Activated CD4-positive, alpha-beta T cell treated with anti-CD3 and anti-CD28 coated beads for 36 hours (primary cell): ENCODE measurements around the gene CHCHD3. TPM values are rescaled to one million over a fixed set of nuclear protein-coding genes. Genes with fewer than 3 reads are reported as not detected.

Experiments
- ATAC-seq: fragments of 200-7000 bp; cut with Tn5 transposase; one replicate; pipeline ENCODE4 v1.10.0; 2021; ENCODE audit warnings: mild to moderate bottlenecking, moderate library complexity
- CTCF ChIA-PET: fragments of 350-600 bp; sonication (Branson Sonifier 250); formaldehyde crosslinking; loops from one replicate; lab custom pipeline; 2021; ENCODE audit warnings: antibody characterized with exemption; lab: Charles Lee
- POLR2A ChIA-PET: fragments of 350-600 bp; sonication (Branson Sonifier 250); formaldehyde crosslinking; loops from one replicate; lab custom pipeline; 2021; ENCODE audit warnings: antibody characterized with exemption, inconsistent platforms; lab: Charles Lee
- DNase-seq: peaks from one replicate; pipeline ENCODE4 v3.0.0-alpha.2; 2020
- H3K27ac Mint-ChIP-seq: one replicate; pipeline ENCODE4 v1.8.0; 2021; ENCODE audit warnings: mixed read lengths
- H3K27me3 Mint-ChIP-seq: one replicate; pipeline ENCODE4 v1.8.0; 2021; ENCODE audit warnings: mixed read lengths
- H3K36me3 Mint-ChIP-seq: one replicate; pipeline ENCODE4 v1.8.0; 2021; ENCODE audit warnings: low read depth, mixed read lengths
- H3K4me1 Mint-ChIP-seq: one replicate; pipeline ENCODE4 v1.8.0; 2021; ENCODE audit warnings: mixed read lengths
- H3K4me3 Mint-ChIP-seq: one replicate; pipeline ENCODE4 v1.8.0; 2021; ENCODE audit warnings: mild to moderate bottlenecking, moderate library complexity, mixed read lengths
- H3K9me3 Mint-ChIP-seq: one replicate; pipeline ENCODE4 v1.8.0; 2021; ENCODE audit warnings: low read depth, mixed read lengths
- intact Hi-C, 2 experiments: fragments of 100-400 bp; cut with DNase I in 1 of 2; cut with micrococcal nuclease in 1 of 2; formaldehyde crosslinking; loops; one replicate each; pipeline versions ENCODE4 v1.14.2 to v1.15.1; 2022 to 2024; cut with DNase I, micrococcal nuclease
- total RNA-seq, 2 experiments: library from RNA; stranded (reverse); gene quantifications; one replicate each; pipeline ENCODE4 v1.2.3, GENCODE V29; 2021

Gene CHCHD3
- total RNA-seq, 2 experiments from 2014 or later, result 63.0 to 71.9 TPM

- H3K9me3 Mint-ChIP-seq, result no peaks in the 10 kb centered on the region
- H3K4me1 Mint-ChIP-seq, result peaks cover 5% of the 10 kb centered on the region
- intact Hi-C loops, result no loop called here
- H3K4me3 Mint-ChIP-seq, result no peak overlapping the region
- ChIA-PET CTCF (no interaction called here), POLR2A (no interaction called here)
- no peaks in the 10 kb centered on the region for H3K27me3 Mint-ChIP-seq
- ATAC-seq (no peak), DNase-seq (no peak)
- H3K27ac Mint-ChIP-seq, result no peak overlapping the region
- no peaks in the 10 kb centered on the region for H3K36me3 Mint-ChIP-seq
Observed at GRCh38 chr7:132804849-132805485, 276.9 kb downstream of the CHCHD3 start.

DNA sequence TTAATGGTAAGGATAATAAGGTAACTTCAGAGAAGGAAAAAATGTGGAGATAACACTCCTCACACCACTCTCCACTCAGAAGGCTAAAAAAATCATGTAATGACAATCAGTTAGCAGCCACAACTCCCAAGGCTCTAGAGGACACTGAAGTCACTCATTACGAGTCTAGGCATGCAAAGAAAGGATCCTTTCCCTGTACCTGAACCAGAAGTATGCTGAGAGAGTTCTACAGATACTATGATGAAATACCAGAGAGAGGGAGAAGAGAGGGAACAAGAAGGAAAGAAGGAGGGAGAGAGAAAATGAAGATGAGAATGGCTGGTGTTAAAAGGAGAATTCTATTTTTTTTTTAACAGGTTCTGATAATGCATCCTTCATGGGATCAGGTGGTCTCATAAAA is 281.4 kb downstream of the CHCHD3 start:
- ChIA-PET POLR2A (no interaction called here), CTCF (no interaction called here)
- intact Hi-C loops, result no loop called here
- no peak for ATAC-seq
- Mint-ChIP-seq H3K4me3 (no peak overlapping the region), H3K27ac (no peak overlapping the region), H3K36me3 (peaks cover 13% of the 10 kb centered on the region), H3K4me1 (peaks cover 7% of the 10 kb centered on the region), H3K9me3 (no peaks in the 10 kb centered on the region), H3K27me3 (no peaks in the 10 kb centered on the region)
- no peak for DNase-seq

DNA sequence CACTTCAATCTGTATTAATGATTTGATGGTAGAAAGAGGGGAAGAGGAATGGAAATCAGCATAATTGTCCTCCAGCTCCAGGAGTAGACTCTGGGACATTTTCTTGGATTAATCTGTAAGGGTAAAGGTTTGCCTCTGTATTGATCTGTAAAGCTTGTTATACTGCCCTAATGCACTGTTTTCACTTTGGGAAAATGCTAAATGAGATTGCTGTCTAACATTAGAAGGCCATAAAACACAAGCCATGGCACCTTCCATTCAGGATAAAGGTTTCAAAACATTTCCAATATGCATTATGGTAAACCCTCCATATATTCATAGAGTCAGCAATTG is 282.8 kb downstream of the CHCHD3 start:
- POLR2A ChIA-PET, result no interaction called here
- no peak overlapping the region for H3K27ac Mint-ChIP-seq
- H3K36me3 Mint-ChIP-seq, result peaks cover 18% of the 10 kb centered on the region
- CTCF ChIA-PET, result no interaction called here
- H3K27me3 Mint-ChIP-seq, result no peaks in the 10 kb centered on the region
- ATAC-seq (no peak), DNase-seq (no peak)
- intact Hi-C loops, result no loop called here
- peaks cover 7% of the 10 kb centered on the region for H3K4me1 Mint-ChIP-seq
- no peaks in the 10 kb centered on the region for H3K9me3 Mint-ChIP-seq
- no peak overlapping the region for H3K4me3 Mint-ChIP-seq

DNA sequence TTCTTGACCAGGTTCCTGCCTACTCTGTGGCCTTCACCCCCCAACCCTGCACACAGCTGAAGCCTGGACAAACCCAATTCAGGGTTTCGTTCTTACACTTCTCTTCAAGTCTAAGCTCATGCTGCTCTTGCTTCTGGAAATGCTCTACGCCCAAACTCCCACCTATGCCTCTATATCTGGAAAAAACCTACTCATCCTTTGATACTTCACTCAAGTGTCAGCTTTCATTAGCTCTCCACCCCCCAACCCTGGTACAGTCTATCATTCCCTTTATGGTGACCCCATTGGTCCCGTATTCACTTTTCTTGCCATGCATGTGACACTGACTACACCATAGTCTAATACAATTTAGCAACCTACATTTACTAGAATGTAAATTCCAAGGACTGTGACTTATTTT is 284.7 kb downstream of the CHCHD3 start:
- no peak overlapping the region for H3K27ac Mint-ChIP-seq
- no peaks in the 10 kb centered on the region for H3K27me3 Mint-ChIP-seq
- intact Hi-C loops, result no loop called here
- POLR2A ChIA-PET, result no interaction called here
- ATAC-seq (no peak), DNase-seq (no peak)
- no peaks in the 10 kb centered on the region for H3K9me3 Mint-ChIP-seq
- H3K36me3 Mint-ChIP-seq, result peaks cover 18% of the 10 kb centered on the region
- H3K4me1 Mint-ChIP-seq, result peaks cover 7% of the 10 kb centered on the region
- CTCF ChIA-PET, result no interaction called here
- no peak overlapping the region for H3K4me3 Mint-ChIP-seq

DNA sequence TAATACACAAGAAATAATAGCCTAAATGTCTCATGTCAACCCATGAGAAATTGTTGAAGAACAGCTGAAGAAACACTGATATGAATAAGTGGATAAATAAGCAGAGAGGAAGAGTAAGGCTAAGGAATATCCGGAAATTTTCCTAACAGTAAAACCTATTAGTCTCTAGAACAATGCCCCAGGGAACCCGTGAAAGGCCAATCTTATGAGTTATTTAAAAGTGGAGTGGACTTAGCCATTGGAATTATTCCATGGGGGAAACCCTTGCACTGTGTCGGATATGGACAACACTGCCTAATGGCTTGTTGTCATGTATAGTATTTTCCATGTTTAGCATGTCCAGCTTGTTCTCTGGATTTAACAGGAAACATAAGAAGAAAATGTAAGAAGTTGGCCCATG is 288.4 kb downstream of the CHCHD3 start:
- ChIA-PET CTCF (no interaction called here), POLR2A (no interaction called here)
- H3K27me3 Mint-ChIP-seq, result no peaks in the 10 kb centered on the region
- H3K36me3 Mint-ChIP-seq, result peaks cover 33% of the 10 kb centered on the region
- intact Hi-C loops, result no loop called here
- ATAC-seq, result no peak
- no peak overlapping the region for H3K27ac Mint-ChIP-seq
- H3K9me3 Mint-ChIP-seq, result no peaks in the 10 kb centered on the region
- no peak for DNase-seq
- no peaks in the 10 kb centered on the region for H3K4me1 Mint-ChIP-seq
- no peak overlapping the region for H3K4me3 Mint-ChIP-seq

- Mint-ChIP-seq H3K4me3 (no peak overlapping the region), H3K27ac (no peak overlapping the region), H3K36me3 (peaks cover 36% of the 10 kb centered on the region), H3K27me3 (no peaks in the 10 kb centered on the region), H3K9me3 (no peaks in the 10 kb centered on the region), H3K4me1 (no peaks in the 10 kb centered on the region)
- no peak for DNase-seq
- intact Hi-C loops, result no loop called here
- no peak for ATAC-seq
- POLR2A ChIA-PET, result no interaction called here
- CTCF ChIA-PET, result interaction anchor here (0.8 kb wide), 1 partner anchor 9 kb away, joined by 3 read pairs; no protein-coding TSS in a partner anchor
Observed at GRCh38 chr7:132791036-132791435, 290.9 kb downstream of the CHCHD3 start.

DNA sequence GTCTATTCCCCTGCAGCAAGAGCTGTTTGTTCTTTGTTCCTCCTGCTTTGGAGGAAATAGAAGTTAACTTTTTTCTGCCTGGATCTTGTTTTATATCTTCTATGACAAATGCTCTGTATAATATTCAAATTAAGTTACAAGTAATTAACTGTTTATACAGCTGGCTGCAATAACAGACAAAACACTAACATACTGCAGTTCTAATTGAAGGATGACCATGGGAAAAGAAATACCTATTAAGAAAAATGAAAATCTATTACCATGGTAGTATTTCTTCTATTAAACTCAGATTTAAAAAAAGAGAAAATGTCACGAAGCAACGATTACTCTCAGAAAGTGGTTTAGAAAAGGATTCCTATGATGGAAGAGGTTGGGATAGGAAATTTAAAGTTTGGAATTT is 291.8 kb downstream of the CHCHD3 start:
- POLR2A ChIA-PET, result no interaction called here
- DNase-seq, result no peak
- peaks cover 34% of the 10 kb centered on the region for H3K36me3 Mint-ChIP-seq
- H3K27ac Mint-ChIP-seq, result no peak overlapping the region
- H3K4me1 Mint-ChIP-seq, result no peaks in the 10 kb centered on the region
- intact Hi-C loops, result no loop called here
- no peaks in the 10 kb centered on the region for H3K9me3 Mint-ChIP-seq
- no peak for ATAC-seq
- H3K27me3 Mint-ChIP-seq, result no peaks in the 10 kb centered on the region
- H3K4me3 Mint-ChIP-seq, result no peak overlapping the region
- CTCF ChIA-PET, result no interaction called here

GRCh38 chr7:132789281-132789680 is 292.6 kb downstream of the CHCHD3 start:
- Mint-ChIP-seq H3K4me3 (no peak overlapping the region), H3K27ac (no peak overlapping the region), H3K27me3 (no peaks in the 10 kb centered on the region), H3K9me3 (no peaks in the 10 kb centered on the region), H3K36me3 (peaks cover 37% of the 10 kb centered on the region), H3K4me1 (no peaks in the 10 kb centered on the region)
- ChIA-PET POLR2A (interaction anchor here (0.6 kb wide), 1 partner anchor 219 kb away, joined by 5 read pairs; no protein-coding TSS in a partner anchor), CTCF (no interaction called here)
- ATAC-seq (no peak), DNase-seq (no peak)
- intact Hi-C loops, result no loop called here

DNA sequence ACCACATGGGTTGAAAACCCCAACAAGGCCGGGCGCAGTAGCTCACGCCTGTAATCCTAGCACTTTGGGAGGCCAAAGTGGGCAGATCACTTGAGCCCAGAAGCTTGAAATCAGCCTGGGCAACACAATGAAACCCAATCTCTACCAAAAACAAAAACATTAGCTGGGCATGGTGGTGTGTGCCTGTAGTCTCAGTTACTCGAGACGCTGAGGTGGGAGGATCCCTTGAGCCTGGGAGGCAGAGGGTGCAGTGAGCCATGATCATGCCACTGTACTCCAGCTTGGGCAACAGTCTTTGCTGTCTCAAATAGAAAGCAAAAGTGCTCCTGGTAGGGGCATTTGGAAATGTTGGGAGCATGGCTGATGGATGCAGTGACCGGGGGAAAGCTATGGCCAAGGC is 296.0 kb downstream of the CHCHD3 start:
- no peak for ATAC-seq
- ChIA-PET CTCF (interaction anchor here (0.8 to 1.0 kb wide), 2 partner anchors 10 to 1570 kb away, joined by 3 read pairs; no protein-coding TSS in a partner anchor), POLR2A (no interaction called here)
- Mint-ChIP-seq H3K27me3 (no peaks in the 10 kb centered on the region), H3K9me3 (no peaks in the 10 kb centered on the region), H3K4me1 (no peaks in the 10 kb centered on the region), H3K36me3 (peaks cover 41% of the 10 kb centered on the region), H3K4me3 (no peak overlapping the region), H3K27ac (no peak overlapping the region)
- DNase-seq, result no peak
- intact Hi-C loops, result no loop called here

- Mint-ChIP-seq H3K27me3 (no peaks in the 10 kb centered on the region), H3K9me3 (no peaks in the 10 kb centered on the region), H3K27ac (no peak overlapping the region), H3K4me3 (no peak overlapping the region), H3K36me3 (peaks cover 31% of the 10 kb centered on the region), H3K4me1 (no peaks in the 10 kb centered on the region)
- no peak for DNase-seq
- ChIA-PET POLR2A (no interaction called here), CTCF (interaction anchor here (0.7 kb wide), 2 partner anchors 9 to 142 kb away, joined by 3 to 4 read pairs; no protein-coding TSS in a partner anchor)
- intact Hi-C loops, result no loop called here
- ATAC-seq, result no peak
Observed at GRCh38 chr7:132784406-132784805, 297.5 kb downstream of the CHCHD3 start.

DNA sequence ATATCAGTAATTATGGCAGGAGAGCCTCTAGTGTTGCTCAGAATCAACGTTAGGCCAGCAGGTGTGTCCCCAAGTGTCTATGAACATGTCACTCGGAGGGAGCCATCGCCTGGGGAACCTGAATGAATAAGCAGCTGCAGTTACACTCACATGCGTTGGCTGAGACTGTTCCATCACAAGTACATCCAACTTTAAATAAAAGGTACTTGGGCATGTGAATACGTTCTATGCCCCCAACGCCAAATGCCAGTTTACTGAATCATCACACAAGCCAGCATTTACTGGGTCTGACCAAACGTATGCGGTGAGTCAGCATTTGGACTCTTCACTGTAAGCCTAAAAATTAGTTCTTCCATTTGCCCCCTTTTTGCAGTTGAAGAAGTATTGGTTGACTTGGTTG is 298.1 kb downstream of the CHCHD3 start:
- intact Hi-C loops, result no loop called here
- no peak overlapping the region for H3K27ac Mint-ChIP-seq
- no peaks in the 10 kb centered on the region for H3K27me3 Mint-ChIP-seq
- no peak for DNase-seq
- ChIA-PET POLR2A (no interaction called here), CTCF (interaction anchor here (0.7 kb wide), 2 partner anchors 8 to 143 kb away, joined by 3 to 4 read pairs; no protein-coding TSS in a partner anchor)
- H3K36me3 Mint-ChIP-seq, result peaks cover 29% of the 10 kb centered on the region
- no peak overlapping the region for H3K4me3 Mint-ChIP-seq
- ATAC-seq, result no peak
- no peaks in the 10 kb centered on the region for H3K9me3 Mint-ChIP-seq
- H3K4me1 Mint-ChIP-seq, result peaks cover under 1% of the 10 kb centered on the region

DNA sequence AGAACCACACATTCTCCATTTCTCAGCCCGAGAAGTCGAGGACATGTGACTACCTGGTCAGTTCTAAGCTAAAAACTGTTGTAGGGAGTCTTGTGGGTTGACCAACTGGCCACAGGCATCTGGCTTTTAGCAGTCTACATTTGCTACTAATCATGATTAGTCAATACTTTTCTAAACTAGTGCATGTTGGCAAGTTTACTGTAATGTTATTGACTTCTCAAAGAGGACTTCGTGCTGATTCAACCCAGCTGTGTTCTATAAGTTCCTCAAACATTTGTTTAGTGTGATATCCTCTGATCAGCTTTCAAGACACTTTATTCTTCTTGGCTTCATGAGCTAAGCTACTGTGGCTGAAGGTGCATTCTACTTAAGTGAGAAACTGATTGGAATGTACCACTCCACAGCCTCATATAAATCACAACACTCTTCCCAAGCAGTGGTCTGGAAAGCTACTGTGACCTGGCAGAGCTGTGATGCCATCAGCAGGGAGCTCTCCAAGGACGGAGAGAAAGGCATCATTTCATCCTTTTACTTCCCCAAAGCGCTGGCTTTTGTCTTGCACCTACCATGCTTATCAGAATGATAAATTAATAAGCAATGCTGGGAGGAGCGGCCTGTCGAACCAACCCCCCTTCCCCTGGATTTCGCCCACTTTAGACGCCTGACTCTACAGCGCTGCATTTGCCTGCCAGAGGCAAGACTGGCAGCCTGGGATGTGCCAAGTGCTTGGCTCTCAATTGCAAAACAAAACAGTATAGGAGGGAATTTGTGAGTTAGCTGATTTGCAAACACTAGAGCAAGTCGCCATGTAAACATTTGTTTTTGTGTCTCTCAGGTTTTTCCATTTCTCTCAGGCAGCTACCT is 298.9 kb downstream of the CHCHD3 start:
- Mint-ChIP-seq H3K4me1 (peaks cover 7% of the 10 kb centered on the region), H3K4me3 (no peak overlapping the region), H3K27me3 (no peaks in the 10 kb centered on the region), H3K9me3 (no peaks in the 10 kb centered on the region), H3K36me3 (peaks cover 23% of the 10 kb centered on the region), H3K27ac (no peak overlapping the region)
- intact Hi-C loops, result no loop called here
- ChIA-PET CTCF (interaction anchor here (0.7 kb wide), 2 partner anchors 8 to 68 kb away, joined by 3 read pairs; no protein-coding TSS in a partner anchor), POLR2A (no interaction called here)
- ATAC-seq (no peak), DNase-seq (no peak)
